Central memory CD8-positive, alpha-beta T cell (primary cell): ENCODE data around the gene NRCAM.

ENCODE experiments used
- ATAC-seq: fragments of 150-1000 bp; cut with Tn5 transposase; replicated peaks from 2 replicates; pipeline ENCODE4 v1.10.0; 2022; ENCODE audit warnings: mild to moderate bottlenecking, moderate FRiP score, moderate number of reproducible peaks; ENCODE audit not compliant: poor library complexity, severe bottlenecking; ENCODE audit errors: extremely low read depth
- DNase-seq, 2 donors: peaks; one replicate each; pipeline ENCODE4 v3.0.0; 2021; ENCODE audit warnings: low spot score in 2 of 2
- H3K27ac Mint-ChIP-seq: one replicate; pipeline ENCODE4 v1.8.0; 2022; ENCODE audit warnings: low read depth, mild to moderate bottlenecking, moderate library complexity, mixed read lengths
- H3K27me3 Mint-ChIP-seq: one replicate; pipeline ENCODE4 v1.8.0; 2022; ENCODE audit warnings: mixed read lengths
- H3K36me3 Mint-ChIP-seq: one replicate; pipeline ENCODE4 v1.8.0; 2022; ENCODE audit warnings: mild to moderate bottlenecking, moderate library complexity, mixed read lengths; ENCODE audit not compliant: insufficient read depth
- H3K4me1 Mint-ChIP-seq: one replicate; pipeline ENCODE4 v1.8.0; 2022; ENCODE audit warnings: mixed read lengths
- H3K4me3 Mint-ChIP-seq: one replicate; pipeline ENCODE4 v1.8.0; 2022; ENCODE audit warnings: mild to moderate bottlenecking, moderate library complexity, mixed read lengths
- H3K9me3 Mint-ChIP-seq: one replicate; pipeline ENCODE4 v1.8.0; 2022; ENCODE audit warnings: mixed read lengths

Gene NRCAM

GRCh38 chr7:108142675-108143259 lies 313.5 kb downstream of the NRCAM start:
- Mint-ChIP-seq H3K4me3 (no peak overlapping the region), H3K9me3 (no peaks in the 10 kb centered on the region), H3K36me3 (no peaks in the 10 kb centered on the region), H3K27ac (no peak overlapping the region), H3K27me3 (peaks cover 22% of the 10 kb centered on the region), H3K4me1 (no peaks in the 10 kb centered on the region)
- no peak for DNase-seq
- no peak for ATAC-seq

GRCh38 chr7:108142180-108142579 lies 314.1 kb downstream of the NRCAM start:
- ATAC-seq (no peak), DNase-seq (no peak)
- Mint-ChIP-seq H3K36me3 (no peaks in the 10 kb centered on the region), H3K4me1 (no peaks in the 10 kb centered on the region), H3K27me3 (peaks cover 19% of the 10 kb centered on the region), H3K4me3 (no peak overlapping the region), H3K9me3 (no peaks in the 10 kb centered on the region), H3K27ac (no peak overlapping the region)

GRCh38 chr7:108140671-108141070 lies 315.6 kb downstream of the NRCAM start:
- Mint-ChIP-seq H3K27me3 (peaks cover 12% of the 10 kb centered on the region), H3K4me1 (peaks cover 9% of the 10 kb centered on the region), H3K9me3 (no peaks in the 10 kb centered on the region), H3K4me3 (no peak overlapping the region), H3K27ac (no peak overlapping the region), H3K36me3 (peaks cover under 1% of the 10 kb centered on the region)
- DNase-seq (no peak), ATAC-seq (no peak)

DNA sequence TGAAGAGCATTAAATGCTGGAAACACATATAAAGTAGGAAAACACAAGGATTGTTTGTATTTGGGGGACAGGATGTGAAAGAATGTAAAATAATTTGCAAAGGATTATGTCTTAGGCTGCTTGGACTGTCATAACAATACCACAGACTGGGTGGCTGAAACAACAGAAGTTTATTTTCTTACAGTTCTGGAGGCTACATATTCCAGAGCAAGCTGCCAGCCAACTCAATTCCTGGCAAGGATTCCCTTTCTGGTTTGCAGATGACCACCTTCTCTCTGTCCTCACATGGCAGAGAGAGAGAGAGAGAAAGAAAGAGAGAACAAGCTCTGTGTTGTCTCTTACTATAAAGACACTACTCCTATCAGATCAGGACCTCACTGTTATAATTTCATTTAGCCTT lies 317.3 kb downstream of the NRCAM start:
- Mint-ChIP-seq H3K9me3 (no peaks in the 10 kb centered on the region), H3K27ac (no peak overlapping the region), H3K4me3 (no peak overlapping the region), H3K27me3 (peaks cover 12% of the 10 kb centered on the region), H3K36me3 (peaks cover 1% of the 10 kb centered on the region), H3K4me1 (peaks cover 18% of the 10 kb centered on the region)
- DNase-seq: no peak
- ATAC-seq: no peak

DNA sequence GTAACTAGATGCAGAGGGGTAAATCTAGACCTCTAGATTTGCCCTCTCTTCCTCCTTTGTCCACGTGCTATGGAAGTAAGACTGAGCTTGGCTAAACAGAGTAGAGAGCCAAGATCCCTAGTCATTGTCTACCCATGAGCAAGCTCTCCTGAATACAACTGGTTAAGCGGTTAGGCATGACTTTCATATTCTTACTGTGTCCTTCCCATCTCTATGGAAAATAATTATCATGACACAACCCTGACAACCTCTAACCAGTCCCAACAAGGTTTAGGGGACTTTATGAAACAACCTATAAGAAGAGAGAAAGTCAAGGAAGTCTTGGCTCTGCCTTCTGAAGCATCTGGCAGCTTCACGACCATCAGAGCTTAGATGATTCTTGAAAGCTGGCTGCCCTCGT lies 318.2 kb downstream of the NRCAM start:
- Mint-ChIP-seq H3K9me3 (no peaks in the 10 kb centered on the region), H3K4me3 (no peak overlapping the region), H3K36me3 (peaks cover 1% of the 10 kb centered on the region), H3K27me3 (peaks cover 12% of the 10 kb centered on the region), H3K27ac (no peak overlapping the region), H3K4me1 (peaks cover 18% of the 10 kb centered on the region)
- DNase-seq: no peak
- no peak for ATAC-seq

DNA sequence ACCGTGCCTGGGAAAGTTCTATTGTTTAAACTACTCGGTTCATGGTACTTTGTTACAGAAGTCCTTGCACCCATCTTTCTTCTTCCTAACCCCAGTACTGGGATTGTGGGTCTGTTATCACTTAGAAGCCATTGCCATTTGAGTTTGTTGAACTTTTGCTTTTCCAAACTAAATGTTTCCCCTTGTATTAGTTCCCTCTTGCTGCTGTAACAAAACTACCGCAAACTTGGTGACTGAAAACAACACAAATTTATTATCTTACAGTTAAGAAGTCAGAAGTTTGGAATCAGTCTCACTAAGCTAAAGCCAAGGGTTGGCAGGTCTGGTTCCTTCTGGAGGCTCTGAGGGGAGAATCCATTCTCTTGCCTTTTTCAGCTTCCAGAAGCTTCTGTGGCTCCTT lies 319.2 kb downstream of the NRCAM start:
- DNase-seq (no peak), ATAC-seq (no peak)
- H3K9me3 Mint-ChIP-seq: no peaks in the 10 kb centered on the region
- H3K27ac Mint-ChIP-seq: no peak overlapping the region
- H3K27me3 Mint-ChIP-seq: peaks cover 12% of the 10 kb centered on the region
- H3K4me3 Mint-ChIP-seq: no peak overlapping the region
- peaks cover 1% of the 10 kb centered on the region for H3K36me3 Mint-ChIP-seq
- H3K4me1 Mint-ChIP-seq: peaks cover 18% of the 10 kb centered on the region

DNA sequence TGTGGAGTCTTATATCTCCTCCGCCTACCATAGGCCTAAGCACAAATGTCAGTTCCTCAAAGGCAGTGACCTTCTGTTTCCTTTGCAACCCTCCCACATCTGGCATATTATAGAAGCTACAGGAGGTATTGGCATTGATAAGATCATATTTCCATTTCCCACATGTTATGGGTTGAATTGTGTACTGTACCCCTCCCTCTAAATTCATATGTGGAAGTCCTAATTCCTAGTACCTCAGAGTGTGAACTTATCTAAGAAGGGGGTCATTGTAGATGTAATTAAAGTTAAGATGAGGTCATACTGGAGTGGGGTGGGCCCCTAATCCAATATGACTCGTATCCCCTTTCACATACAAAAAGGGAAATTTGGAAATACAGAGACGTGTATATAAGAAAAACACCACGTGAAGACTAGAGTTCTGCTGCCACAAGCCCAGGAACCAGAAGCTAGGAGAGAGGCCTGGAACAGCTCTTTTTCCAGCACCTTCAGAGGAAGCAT lies 320.0 kb downstream of the NRCAM start:
- peaks cover 12% of the 10 kb centered on the region for H3K27me3 Mint-ChIP-seq
- DNase-seq (no peak), ATAC-seq (no peak)
- no peaks in the 10 kb centered on the region for H3K9me3 Mint-ChIP-seq
- no peak overlapping the region for H3K4me3 Mint-ChIP-seq
- peaks cover 18% of the 10 kb centered on the region for H3K4me1 Mint-ChIP-seq
- H3K36me3 Mint-ChIP-seq: peaks cover 1% of the 10 kb centered on the region
- H3K27ac Mint-ChIP-seq: peak overlapping the region; percentile 30

DNA sequence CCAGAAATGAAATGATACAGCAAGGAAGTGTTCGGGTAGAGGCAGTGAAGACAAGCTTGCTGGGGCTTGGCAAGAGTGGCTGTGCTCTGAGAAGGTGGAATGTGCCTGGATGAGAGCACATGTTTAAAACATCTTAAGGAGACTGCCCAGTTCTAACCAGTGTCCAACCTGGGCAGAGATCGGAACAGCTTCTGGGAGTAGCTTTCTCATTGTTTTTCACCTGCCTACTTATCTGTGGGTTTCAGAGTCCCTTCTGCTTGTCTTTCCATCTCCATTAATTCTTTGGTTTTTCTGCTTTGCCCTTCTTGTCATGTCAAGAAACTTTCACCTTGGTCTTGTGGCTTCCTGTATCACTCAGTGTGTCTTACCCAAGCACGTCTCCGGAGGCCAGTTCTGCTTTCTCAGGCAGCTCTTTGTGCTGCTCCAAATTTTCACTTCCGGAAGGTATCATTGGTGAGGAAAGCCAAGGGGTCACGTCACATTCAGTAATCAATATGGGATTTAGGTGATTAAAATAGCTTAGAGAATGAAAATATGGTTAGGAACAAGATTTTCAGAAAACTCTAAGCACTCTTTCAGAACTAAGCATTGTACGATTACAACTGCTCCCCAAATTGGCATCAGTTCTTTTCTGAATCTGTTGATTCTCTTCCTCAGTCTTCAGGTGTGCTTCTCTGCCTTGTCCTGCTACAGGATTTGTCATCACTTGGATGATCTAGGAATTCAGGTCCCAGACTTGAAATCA lies 320.6 kb downstream of the NRCAM start:
- H3K4me1 Mint-ChIP-seq: peaks cover 18% of the 10 kb centered on the region
- ATAC-seq (peak; percentile 80), DNase-seq (no peak)
- H3K4me3 Mint-ChIP-seq: peak overlapping the region; percentile 22
- H3K27ac Mint-ChIP-seq: peak overlapping the region; percentile 30
- H3K9me3 Mint-ChIP-seq: no peaks in the 10 kb centered on the region
- peaks cover 1% of the 10 kb centered on the region for H3K36me3 Mint-ChIP-seq
- H3K27me3 Mint-ChIP-seq: peaks cover 10% of the 10 kb centered on the region

GRCh38 chr7:108134486-108134885 lies 321.8 kb downstream of the NRCAM start:
- H3K27me3 Mint-ChIP-seq: no peaks in the 10 kb centered on the region
- no peak for ATAC-seq
- no peaks in the 10 kb centered on the region for H3K9me3 Mint-ChIP-seq
- no peak overlapping the region for H3K4me3 Mint-ChIP-seq
- H3K36me3 Mint-ChIP-seq: peaks cover 1% of the 10 kb centered on the region
- no peak for DNase-seq
- no peak overlapping the region for H3K27ac Mint-ChIP-seq
- peaks cover 18% of the 10 kb centered on the region for H3K4me1 Mint-ChIP-seq

- Mint-ChIP-seq H3K9me3 (no peaks in the 10 kb centered on the region), H3K4me3 (no peak overlapping the region), H3K36me3 (peaks cover 1% of the 10 kb centered on the region), H3K4me1 (peaks cover 18% of the 10 kb centered on the region), H3K27me3 (no peaks in the 10 kb centered on the region), H3K27ac (no peak overlapping the region)
- ATAC-seq: no peak
- DNase-seq: no peak
These were observed 323.5 kb downstream of the NRCAM start for GRCh38 chr7:108132551-108133265.

DNA sequence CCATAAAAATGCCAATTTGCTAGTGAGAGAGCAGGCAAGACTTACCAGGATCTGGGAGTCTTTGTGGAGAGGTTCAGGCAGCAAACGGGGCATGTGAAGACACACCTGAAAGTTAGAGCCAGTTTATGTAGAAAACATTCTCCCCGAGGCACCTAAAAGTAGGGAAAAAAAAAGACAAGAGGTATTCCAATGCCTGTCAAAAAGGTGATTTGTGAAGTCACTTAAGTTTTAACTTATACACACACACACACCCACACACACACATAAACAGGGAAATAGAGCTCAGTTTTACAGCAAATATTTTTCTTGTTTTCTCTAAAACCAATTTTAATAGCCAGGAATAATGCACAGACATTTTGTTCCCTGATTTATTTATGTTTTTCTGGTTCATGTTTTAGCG lies 326.0 kb downstream of the NRCAM start, which contains the start of gene LAMB4:
TSS of gene LAMB4 (minus strand) at position 101 of the 400 bp plus-strand sequence. CDS start 7,197 bp downstream, outside the sequence.
- Mint-ChIP-seq H3K27me3 (peaks cover 7% of the 10 kb centered on the region), H3K36me3 (no peaks in the 10 kb centered on the region), H3K4me1 (peaks cover 6% of the 10 kb centered on the region), H3K9me3 (no peaks in the 10 kb centered on the region), H3K27ac (no peak within 1 kb of the TSS), H3K4me3 (no peak within 1 kb of the TSS)
- DNase-seq (no peak), ATAC-seq (no peak)

- no peaks in the 10 kb centered on the region for H3K36me3 Mint-ChIP-seq
- no peaks in the 10 kb centered on the region for H3K4me1 Mint-ChIP-seq
- H3K27ac Mint-ChIP-seq: no peak overlapping the region
- H3K27me3 Mint-ChIP-seq: peaks cover 7% of the 10 kb centered on the region
- ATAC-seq (no peak), DNase-seq (no peak)
- H3K9me3 Mint-ChIP-seq: no peaks in the 10 kb centered on the region
- no peak overlapping the region for H3K4me3 Mint-ChIP-seq
These were observed 326.9 kb downstream of the NRCAM start for GRCh38 chr7:108129018-108129965.
